Measurements from ENCODE around the gene MRPL23.

MRPL23 gene

DNA sequence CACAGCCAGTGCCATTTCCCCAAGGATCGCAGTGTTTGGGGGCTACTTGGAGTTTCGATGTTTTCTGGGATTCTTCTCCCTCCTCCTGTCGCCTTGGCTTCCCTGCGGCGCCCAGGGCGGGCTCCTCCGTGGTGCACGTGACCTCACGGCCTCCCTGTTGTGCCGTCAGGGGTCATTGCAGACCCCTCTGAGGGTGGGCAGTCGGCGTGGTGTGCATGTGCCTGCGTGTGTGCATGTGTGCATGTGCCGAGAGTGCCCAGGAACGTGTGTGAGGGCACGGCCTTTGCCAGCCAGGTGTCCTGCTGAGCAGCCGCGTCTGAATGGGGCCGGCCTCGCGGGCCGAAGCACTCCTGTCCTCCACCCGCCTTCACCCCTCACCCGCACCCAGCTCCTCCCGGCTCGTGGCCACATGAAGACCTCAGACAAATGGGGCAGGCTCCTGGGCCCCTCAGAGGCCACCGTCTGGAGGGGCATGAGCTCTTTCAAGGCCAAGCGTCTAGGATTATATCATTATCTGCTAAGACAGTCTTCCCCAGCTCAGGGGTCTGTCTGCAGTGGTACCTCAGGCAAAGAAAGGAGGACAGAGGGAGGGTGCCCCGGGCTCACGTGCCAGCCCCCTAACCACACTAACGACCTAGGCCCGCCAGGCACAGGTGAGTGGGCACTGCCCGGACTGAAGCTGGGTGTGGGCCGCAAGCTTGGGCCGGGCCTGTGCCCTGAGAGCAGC, 9.4 kb upstream of the MRPL23 start:
- no peak for ATAC-seq
- TF ChIP-seq ARNTL (CRISPR knock-in tag; IDR thresholded peaks at IDR 0.05; ENCODE audit: borderline replicate concordance, low read depth) (no peak), ZNF565 (CRISPR knock-in tag; conservative IDR thresholded peaks at IDR 0.05; ENCODE audit: low read depth) (no peak), ZFP3 (CRISPR knock-in tag; IDR thresholded peaks at IDR 0.05) (no peak), ZFP30 (CRISPR knock-in tag; IDR thresholded peaks at IDR 0.05) (no peak), TCF4 (CRISPR knock-in tag; IDR thresholded peaks at IDR 0.05; ENCODE audit: borderline replicate concordance) (no peak), OSR1 (CRISPR knock-in tag; IDR thresholded peaks at IDR 0.05) (no peak), TOX (CRISPR knock-in tag; IDR thresholded peaks at IDR 0.05; ENCODE audit: borderline replicate concordance) (no peak), ZNF70 (CRISPR knock-in tag; IDR thresholded peaks at IDR 0.05) (no peak), PPARA (CRISPR knock-in tag; IDR thresholded peaks at IDR 0.05; ENCODE audit: borderline replicate concordance) (no peak), CSDC2 (CRISPR knock-in tag; IDR thresholded peaks at IDR 0.05) (no peak)
- TF ChIP-seq, protein P1, sequence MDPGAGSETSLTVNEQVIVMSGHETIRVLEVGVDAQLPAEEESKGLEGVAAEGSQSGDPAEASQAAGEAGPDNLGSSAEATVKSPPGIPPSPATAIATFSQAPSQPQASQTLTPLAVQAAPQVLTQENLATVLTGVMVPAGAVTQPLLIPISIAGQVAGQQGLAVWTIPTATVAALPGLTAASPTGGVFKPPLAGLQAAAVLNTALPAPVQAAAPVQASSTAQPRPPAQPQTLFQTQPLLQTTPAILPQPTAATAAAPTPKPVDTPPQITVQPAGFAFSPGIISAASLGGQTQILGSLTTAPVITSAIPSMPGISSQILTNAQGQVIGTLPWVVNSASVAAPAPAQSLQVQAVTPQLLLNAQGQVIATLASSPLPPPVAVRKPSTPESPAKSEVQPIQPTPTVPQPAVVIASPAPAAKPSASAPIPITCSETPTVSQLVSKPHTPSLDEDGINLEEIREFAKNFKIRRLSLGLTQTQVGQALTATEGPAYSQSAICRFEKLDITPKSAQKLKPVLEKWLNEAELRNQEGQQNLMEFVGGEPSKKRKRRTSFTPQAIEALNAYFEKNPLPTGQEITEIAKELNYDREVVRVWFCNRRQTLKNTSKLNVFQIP (CRISPR knock-in tag; IDR thresholded peaks at IDR 0.05; ENCODE audit: borderline replicate concordance, low read depth), result no peak

DNA sequence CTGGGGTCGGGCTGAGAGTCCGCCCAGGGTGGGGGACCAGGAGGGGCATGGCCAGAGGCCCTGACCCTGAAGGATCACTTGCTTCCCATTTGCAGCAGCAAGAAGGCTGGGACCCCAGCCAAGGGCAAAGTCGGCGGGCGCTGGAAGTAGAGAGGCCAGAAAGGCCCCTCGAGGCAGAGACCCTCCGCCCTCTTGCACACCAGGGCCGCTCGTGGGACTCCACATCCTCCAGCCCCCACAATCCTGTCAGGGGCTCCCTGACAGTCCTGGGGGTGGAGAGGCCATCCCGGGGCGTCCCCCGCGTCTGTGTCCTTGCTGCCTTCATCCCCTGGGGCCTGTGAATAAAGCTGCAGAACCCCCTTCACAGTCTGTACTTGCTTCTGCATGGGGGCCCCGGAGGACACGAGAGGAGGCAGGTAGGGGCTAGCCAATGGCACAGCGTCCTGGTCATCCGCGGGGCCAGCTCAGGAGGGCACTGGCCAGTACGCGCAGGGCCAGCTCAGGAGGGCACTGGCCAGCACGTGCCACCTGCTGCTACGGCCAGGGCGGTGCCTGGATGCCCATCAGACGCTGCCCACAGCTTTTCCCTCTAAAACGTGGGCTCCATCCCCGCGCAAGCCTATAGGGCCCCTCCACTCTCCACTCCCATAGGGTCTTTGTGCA, 8.7 kb upstream of the MRPL23 start:
- no peak for ATAC-seq
- TF ChIP-seq TCF4 (CRISPR knock-in tag; IDR thresholded peaks at IDR 0.05; ENCODE audit: borderline replicate concordance) (no peak), RARB (CRISPR knock-in tag; IDR thresholded peaks at IDR 0.05) (no peak), TOX (CRISPR knock-in tag; IDR thresholded peaks at IDR 0.05; ENCODE audit: borderline replicate concordance) (no peak)
- TF ChIP-seq, protein P1 (CRISPR knock-in tag; IDR thresholded peaks at IDR 0.05; ENCODE audit: borderline replicate concordance, low read depth), result no peak

DNA sequence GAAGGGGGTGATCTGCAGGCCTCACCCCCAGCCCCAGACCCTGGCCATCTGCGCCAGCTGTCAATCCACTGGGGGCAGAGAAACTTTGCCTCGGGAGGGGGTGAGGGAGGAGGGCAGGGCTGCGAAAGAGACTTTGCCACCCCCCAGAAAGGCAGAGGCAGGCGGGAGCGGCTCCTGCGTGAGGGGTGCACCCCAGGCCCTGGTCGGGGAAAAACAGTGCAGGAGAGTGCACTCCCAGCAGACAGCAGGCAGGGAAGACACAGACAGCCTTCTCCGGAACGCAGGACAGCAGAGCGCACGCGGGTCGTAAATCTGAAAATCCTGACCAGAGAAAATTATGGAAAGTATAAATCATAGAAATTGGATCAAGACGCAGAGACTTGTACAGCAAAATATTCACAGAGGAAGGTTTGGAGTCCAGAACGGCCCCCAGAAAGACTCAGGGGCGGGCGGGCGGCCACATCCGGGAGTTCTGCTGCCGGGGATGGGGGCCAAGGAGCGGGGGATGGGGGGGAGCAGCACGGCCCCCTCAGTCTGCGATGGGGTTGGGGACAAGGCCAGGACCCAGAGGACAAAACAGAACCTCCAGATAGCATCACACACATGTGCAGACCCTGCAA, 8.0 kb upstream of the MRPL23 start:
- no peak for ATAC-seq
- TF ChIP-seq TOX (CRISPR knock-in tag; IDR thresholded peaks at IDR 0.05; ENCODE audit: borderline replicate concordance) (no peak), SNAI2 (CRISPR knock-in tag; IDR thresholded peaks at IDR 0.05) (no peak), ZNF8 (CRISPR knock-in tag; IDR thresholded peaks at IDR 0.05) (no peak), ZNF565 (CRISPR knock-in tag; conservative IDR thresholded peaks at IDR 0.05; ENCODE audit: low read depth) (no peak), ESRRG (CRISPR knock-in tag; IDR thresholded peaks at IDR 0.05) (no peak), ARNTL (CRISPR knock-in tag; IDR thresholded peaks at IDR 0.05; ENCODE audit: borderline replicate concordance, low read depth) (no peak), GLIS3 (CRISPR knock-in tag; IDR thresholded peaks at IDR 0.05) (no peak), TCF4 (CRISPR knock-in tag; IDR thresholded peaks at IDR 0.05; ENCODE audit: borderline replicate concordance) (no peak), CSDC2 (CRISPR knock-in tag; IDR thresholded peaks at IDR 0.05) (no peak), PPARA (CRISPR knock-in tag; IDR thresholded peaks at IDR 0.05; ENCODE audit: borderline replicate concordance) (no peak), ZC3H10 (CRISPR knock-in tag; IDR thresholded peaks at IDR 0.05) (no peak), BACH2 (CRISPR knock-in tag; IDR thresholded peaks at IDR 0.05; ENCODE audit: borderline replicate concordance) (no peak), ZFP30 (CRISPR knock-in tag; IDR thresholded peaks at IDR 0.05) (no peak), RARB (CRISPR knock-in tag; IDR thresholded peaks at IDR 0.05) (no peak)
- TF ChIP-seq, protein P1 (CRISPR knock-in tag; IDR thresholded peaks at IDR 0.05; ENCODE audit: borderline replicate concordance, low read depth), result no peak
- TF ChIP-seq, protein P2, sequence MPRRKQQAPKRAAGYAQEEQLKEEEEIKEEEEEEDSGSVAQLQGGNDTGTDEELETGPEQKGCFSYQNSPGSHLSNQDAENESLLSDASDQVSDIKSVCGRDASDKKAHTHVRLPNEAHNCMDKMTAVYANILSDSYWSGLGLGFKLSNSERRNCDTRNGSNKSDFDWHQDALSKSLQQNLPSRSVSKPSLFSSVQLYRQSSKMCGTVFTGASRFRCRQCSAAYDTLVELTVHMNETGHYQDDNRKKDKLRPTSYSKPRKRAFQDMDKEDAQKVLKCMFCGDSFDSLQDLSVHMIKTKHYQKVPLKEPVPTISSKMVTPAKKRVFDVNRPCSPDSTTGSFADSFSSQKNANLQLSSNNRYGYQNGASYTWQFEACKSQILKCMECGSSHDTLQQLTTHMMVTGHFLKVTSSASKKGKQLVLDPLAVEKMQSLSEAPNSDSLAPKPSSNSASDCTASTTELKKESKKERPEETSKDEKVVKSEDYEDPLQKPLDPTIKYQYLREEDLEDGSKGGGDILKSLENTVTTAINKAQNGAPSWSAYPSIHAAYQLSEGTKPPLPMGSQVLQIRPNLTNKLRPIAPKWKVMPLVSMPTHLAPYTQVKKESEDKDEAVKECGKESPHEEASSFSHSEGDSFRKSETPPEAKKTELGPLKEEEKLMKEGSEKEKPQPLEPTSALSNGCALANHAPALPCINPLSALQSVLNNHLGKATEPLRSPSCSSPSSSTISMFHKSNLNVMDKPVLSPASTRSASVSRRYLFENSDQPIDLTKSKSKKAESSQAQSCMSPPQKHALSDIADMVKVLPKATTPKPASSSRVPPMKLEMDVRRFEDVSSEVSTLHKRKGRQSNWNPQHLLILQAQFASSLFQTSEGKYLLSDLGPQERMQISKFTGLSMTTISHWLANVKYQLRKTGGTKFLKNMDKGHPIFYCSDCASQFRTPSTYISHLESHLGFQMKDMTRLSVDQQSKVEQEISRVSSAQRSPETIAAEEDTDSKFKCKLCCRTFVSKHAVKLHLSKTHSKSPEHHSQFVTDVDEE (CRISPR knock-in tag; IDR thresholded peaks at IDR 0.05), result no peak
- TF ChIP-seq, protein P3, sequence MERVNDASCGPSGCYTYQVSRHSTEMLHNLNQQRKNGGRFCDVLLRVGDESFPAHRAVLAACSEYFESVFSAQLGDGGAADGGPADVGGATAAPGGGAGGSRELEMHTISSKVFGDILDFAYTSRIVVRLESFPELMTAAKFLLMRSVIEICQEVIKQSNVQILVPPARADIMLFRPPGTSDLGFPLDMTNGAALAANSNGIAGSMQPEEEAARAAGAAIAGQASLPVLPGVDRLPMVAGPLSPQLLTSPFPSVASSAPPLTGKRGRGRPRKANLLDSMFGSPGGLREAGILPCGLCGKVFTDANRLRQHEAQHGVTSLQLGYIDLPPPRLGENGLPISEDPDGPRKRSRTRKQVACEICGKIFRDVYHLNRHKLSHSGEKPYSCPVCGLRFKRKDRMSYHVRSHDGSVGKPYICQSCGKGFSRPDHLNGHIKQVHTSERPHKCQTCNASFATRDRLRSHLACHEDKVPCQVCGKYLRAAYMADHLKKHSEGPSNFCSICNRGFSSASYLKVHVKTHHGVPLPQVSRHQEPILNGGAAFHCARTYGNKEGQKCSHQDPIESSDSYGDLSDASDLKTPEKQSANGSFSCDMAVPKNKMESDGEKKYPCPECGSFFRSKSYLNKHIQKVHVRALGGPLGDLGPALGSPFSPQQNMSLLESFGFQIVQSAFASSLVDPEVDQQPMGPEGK (CRISPR knock-in tag; IDR thresholded peaks at IDR 0.05; ENCODE audit: borderline replicate concordance), result no peak
- TF ChIP-seq, protein P4, sequence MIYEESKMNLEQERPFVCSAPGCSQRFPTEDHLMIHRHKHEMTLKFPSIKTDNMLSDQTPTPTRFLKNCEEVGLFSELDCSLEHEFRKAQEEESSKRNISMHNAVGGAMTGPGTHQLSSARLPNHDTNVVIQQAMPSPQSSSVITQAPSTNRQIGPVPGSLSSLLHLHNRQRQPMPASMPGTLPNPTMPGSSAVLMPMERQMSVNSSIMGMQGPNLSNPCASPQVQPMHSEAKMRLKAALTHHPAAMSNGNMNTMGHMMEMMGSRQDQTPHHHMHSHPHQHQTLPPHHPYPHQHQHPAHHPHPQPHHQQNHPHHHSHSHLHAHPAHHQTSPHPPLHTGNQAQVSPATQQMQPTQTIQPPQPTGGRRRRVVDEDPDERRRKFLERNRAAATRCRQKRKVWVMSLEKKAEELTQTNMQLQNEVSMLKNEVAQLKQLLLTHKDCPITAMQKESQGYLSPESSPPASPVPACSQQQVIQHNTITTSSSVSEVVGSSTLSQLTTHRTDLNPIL (CRISPR knock-in tag; IDR thresholded peaks at IDR 0.05; ENCODE audit: low read depth), result no peak
- TF ChIP-seq, protein P5, sequence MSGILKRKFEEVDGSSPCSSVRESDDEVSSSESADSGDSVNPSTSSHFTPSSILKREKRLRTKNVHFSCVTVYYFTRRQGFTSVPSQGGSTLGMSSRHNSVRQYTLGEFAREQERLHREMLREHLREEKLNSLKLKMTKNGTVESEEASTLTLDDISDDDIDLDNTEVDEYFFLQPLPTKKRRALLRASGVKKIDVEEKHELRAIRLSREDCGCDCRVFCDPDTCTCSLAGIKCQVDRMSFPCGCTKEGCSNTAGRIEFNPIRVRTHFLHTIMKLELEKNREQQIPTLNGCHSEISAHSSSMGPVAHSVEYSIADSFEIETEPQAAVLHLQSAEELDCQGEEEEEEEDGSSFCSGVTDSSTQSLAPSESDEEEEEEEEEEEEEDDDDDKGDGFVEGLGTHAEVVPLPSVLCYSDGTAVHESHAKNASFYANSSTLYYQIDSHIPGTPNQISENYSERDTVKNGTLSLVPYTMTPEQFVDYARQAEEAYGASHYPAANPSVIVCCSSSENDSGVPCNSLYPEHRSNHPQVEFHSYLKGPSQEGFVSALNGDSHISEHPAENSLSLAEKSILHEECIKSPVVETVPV (CRISPR knock-in tag; IDR thresholded peaks at IDR 0.05), result no peak

All from SK-N-SH treated with all-trans-retinoic acid at 6 μM for 48 hours (cell line).